ENCODE results near the gene ADAMTS12. TPM values are rescaled to one million over a fixed set of nuclear protein-coding genes. Genes with fewer than 3 reads are reported as not detected.

The ADAMTS12 gene
- polyA plus RNA-seq, 1 of the 3 experiments (the other 2 are of a cell fraction), result 2.5 TPM

GRCh38 chr5:33713136-33713765, 178.5 kb downstream of the ADAMTS12 start:
- H3K4me3 ChIP-seq (ENCODE audit: low read depth in 2 of 2, low read length in 1 of 2), result no peak overlapping the region
- H4K20me1 ChIP-seq (ENCODE audit: insufficient read depth), result no peaks in the 10 kb centered on the region
- no peak for DNase-seq
- ChIA-PET POLR2A (no interaction called here), CTCF (no interaction called here)
- no peaks in the 10 kb centered on the region for H3K9me2 ChIP-seq
- no peaks in the 10 kb centered on the region for H3K9me3 ChIP-seq
- no peaks in the 10 kb centered on the region for H3K79me2 ChIP-seq (ENCODE audit: insufficient read depth)
- 20% methylated on average over 2 of the region's 2 CpGs for WGBS (ENCODE audit: low lambda C conversion rate)
- H3F3A ChIP-seq (replicated peaks; ENCODE audit: insufficient read depth), result no peaks in the 10 kb centered on the region
- no peak overlapping the region for H3K4me2 ChIP-seq
- H3K4me1 ChIP-seq (ENCODE audit: control insufficient read depth in 1 of 2, insufficient read depth in 2 of 2, low read depth in 1 of 2, low read length in 1 of 2), result no peaks in the 10 kb centered on the region
- H2AFZ ChIP-seq (ENCODE audit: low read depth), result no peak overlapping the region
- H3K27me3 ChIP-seq (ENCODE audit: insufficient read depth), result no peaks in the 10 kb centered on the region
- TF ChIP-seq CHD2 (IDR thresholded peaks at IDR 0.05; ENCODE audit: low read length, partially characterized antibody), result no peak
- TF ChIP-seq FOXM1 (IDR thresholded peaks at IDR 0.05; ENCODE audit: low read depth), result no peak
- TF ChIP-seq FOXJ3 (CRISPR knock-in tag; IDR thresholded peaks at IDR 0.05), result no peak
- no peak for TF ChIP-seq RAD21 (IDR thresholded peaks at IDR 0.05; ENCODE audit: low read length)
- no peaks in the 10 kb centered on the region for H3K36me3 ChIP-seq (replicated peaks in 1 of 2; ENCODE audit: control insufficient read depth in 1 of 2, insufficient read depth in 2 of 2, low read length in 1 of 2)
- no peak overlapping the region for H3K9ac ChIP-seq
- no peak overlapping the region for H3K27ac ChIP-seq (ENCODE audit: low read depth in 2 of 2, low read length in 1 of 2)

DNA sequence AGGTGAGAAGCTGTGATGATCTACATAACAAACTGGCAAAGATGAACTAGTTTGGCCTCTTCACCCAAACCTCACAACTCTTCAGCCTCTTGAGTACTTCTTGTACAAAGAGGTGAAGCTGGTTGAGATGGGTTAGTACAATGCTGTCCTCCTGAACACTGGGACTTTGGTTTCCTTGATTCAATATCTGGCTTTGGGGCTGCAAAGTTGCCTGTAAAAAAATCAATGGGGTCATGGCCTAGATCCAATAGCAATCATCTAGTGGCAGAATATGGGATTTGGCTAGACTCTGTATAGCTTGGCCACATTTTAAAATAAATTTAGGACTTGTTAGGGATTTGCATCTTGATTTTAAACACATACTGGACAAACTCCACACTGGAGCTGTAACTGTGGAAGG, 179.1 kb downstream of the ADAMTS12 start:
- H3K9me2 ChIP-seq, result no peaks in the 10 kb centered on the region
- no peak overlapping the region for H3K4me2 ChIP-seq
- no peak overlapping the region for H3K4me3 ChIP-seq (ENCODE audit: low read depth in 2 of 2, low read length in 1 of 2)
- no peak overlapping the region for H3K27ac ChIP-seq (ENCODE audit: low read depth in 2 of 2, low read length in 1 of 2)
- no peaks in the 10 kb centered on the region for H4K20me1 ChIP-seq (ENCODE audit: insufficient read depth)
- no peak overlapping the region for H3K9ac ChIP-seq
- H3K79me2 ChIP-seq (ENCODE audit: insufficient read depth), result no peaks in the 10 kb centered on the region
- H3K27me3 ChIP-seq (ENCODE audit: insufficient read depth), result no peaks in the 10 kb centered on the region
- H3K4me1 ChIP-seq (ENCODE audit: control insufficient read depth in 1 of 2, insufficient read depth in 2 of 2, low read depth in 1 of 2, low read length in 1 of 2), result no peaks in the 10 kb centered on the region
- POLR2A ChIA-PET, result no interaction called here
- H3K36me3 ChIP-seq (replicated peaks in 1 of 2; ENCODE audit: control insufficient read depth in 1 of 2, insufficient read depth in 2 of 2, low read length in 1 of 2), result no peaks in the 10 kb centered on the region
- H3K9me3 ChIP-seq, result no peaks in the 10 kb centered on the region
- no peak for DNase-seq
- H2AFZ ChIP-seq (ENCODE audit: low read depth), result no peak overlapping the region
- H3F3A ChIP-seq (replicated peaks; ENCODE audit: insufficient read depth), result no peaks in the 10 kb centered on the region
- CTCF ChIA-PET, result no interaction called here
- no peak for TF ChIP-seq TAF1 (IDR thresholded peaks at IDR 0.05; ENCODE audit: borderline replicate concordance, low read depth, low read length)
- TF ChIP-seq EP300 (IDR thresholded peaks at IDR 0.05; ENCODE audit: borderline replicate concordance in 1 of 2, low read depth in 1 of 2, low read length in 1 of 2), result no peak
- no peak for TF ChIP-seq PBX3 (IDR thresholded peaks at IDR 0.05)
- TF ChIP-seq USF2 (IDR thresholded peaks at IDR 0.05; ENCODE audit: borderline replicate concordance, low read depth, low read length), result no peak
- no peak for TF ChIP-seq FOXJ3 (CRISPR knock-in tag; IDR thresholded peaks at IDR 0.05)
- TF ChIP-seq, protein P1, sequence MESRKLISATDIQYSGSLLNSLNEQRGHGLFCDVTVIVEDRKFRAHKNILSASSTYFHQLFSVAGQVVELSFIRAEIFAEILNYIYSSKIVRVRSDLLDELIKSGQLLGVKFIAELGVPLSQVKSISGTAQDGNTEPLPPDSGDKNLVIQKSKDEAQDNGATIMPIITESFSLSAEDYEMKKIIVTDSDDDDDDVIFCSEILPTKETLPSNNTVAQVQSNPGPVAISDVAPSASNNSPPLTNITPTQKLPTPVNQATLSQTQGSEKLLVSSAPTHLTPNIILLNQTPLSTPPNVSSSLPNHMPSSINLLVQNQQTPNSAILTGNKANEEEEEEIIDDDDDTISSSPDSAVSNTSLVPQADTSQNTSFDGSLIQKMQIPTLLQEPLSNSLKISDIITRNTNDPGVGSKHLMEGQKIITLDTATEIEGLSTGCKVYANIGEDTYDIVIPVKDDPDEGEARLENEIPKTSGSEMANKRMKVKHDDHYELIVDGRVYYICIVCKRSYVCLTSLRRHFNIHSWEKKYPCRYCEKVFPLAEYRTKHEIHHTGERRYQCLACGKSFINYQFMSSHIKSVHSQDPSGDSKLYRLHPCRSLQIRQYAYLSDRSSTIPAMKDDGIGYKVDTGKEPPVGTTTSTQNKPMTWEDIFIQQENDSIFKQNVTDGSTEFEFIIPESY (IDR thresholded peaks at IDR 0.05; ENCODE audit: borderline replicate concordance, low read depth), result no peak
- TF ChIP-seq USF1 (IDR thresholded peaks at IDR 0.05; ENCODE audit: borderline replicate concordance, low read depth), result no peak
- TF ChIP-seq TCF12 (IDR thresholded peaks at IDR 0.05), result no peak
- no peak for TF ChIP-seq YY1 (IDR thresholded peaks at IDR 0.05; ENCODE audit: low read depth)
- TF ChIP-seq SIN3A (IDR thresholded peaks at IDR 0.05; ENCODE audit: borderline replicate concordance, low read depth, low read length), result no peak
- no peak for TF ChIP-seq MXI1 (IDR thresholded peaks at IDR 0.05; ENCODE audit: low read depth, low read length)
- TF ChIP-seq CHD2 (IDR thresholded peaks at IDR 0.05; ENCODE audit: low read length, partially characterized antibody), result no peak
- no peak for TF ChIP-seq POLR2AphosphoS5 (IDR thresholded peaks at IDR 0.05; ENCODE audit: low read depth, low read length)
- no peak for TF ChIP-seq TEAD4 (IDR thresholded peaks at IDR 0.05; ENCODE audit: borderline replicate concordance, insufficient read depth)
- no peak for TF ChIP-seq JUND (IDR thresholded peaks at IDR 0.05)
- TF ChIP-seq MAX (IDR thresholded peaks at IDR 0.05; ENCODE audit: low read depth), result no peak
- no peak for TF ChIP-seq EZH2phosphoT487 (IDR thresholded peaks at IDR 0.05; ENCODE audit: borderline replicate concordance, low read depth)

All from SK-N-SH (cell line).